Measurements from ENCODE around the gene TTC34.

DNA sequence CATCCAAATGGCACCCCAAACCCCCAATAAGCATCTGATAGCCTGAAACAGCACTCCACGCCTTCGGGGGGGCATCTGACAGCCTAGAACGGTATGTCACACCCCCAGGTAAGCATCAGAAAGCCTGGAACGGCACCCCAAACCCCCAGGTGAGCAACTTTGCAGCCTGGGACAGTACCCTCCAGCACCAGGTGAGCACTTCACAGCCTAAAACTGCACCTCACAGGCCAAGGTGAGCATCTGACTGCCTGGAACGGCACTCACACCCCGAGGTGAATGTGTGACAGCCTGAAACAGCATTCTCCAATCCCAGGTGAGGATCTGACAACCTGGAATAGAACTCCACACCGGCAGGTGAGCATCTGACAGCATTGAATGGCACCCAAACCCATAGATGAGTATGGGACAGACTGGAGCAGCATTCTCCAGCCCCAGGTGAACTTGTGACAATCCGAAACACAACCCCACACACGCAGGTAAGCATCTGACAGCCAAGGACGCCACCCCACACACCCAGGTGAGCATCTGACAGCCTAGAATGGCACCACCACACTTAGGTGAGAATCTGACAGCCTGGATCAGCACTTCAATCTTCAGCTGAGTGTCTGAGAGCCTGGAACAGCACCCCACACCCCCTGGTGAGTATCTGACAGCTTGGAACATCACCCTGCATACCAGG, 150.4 kb downstream of the TTC34 start:
- no peak for TF ChIP-seq EZH2 (IDR thresholded peaks at IDR 0.05; ENCODE audit: borderline replicate concordance, low read length)
- no peak for TF ChIP-seq CTCF (conservative IDR thresholded peaks at IDR 0.05 in 1 of 2, IDR thresholded peaks at IDR 0.05 in 1 of 2; ENCODE audit: extremely low read depth in 1 of 2, insufficient read depth in 1 of 2, low read depth in 1 of 2, low read length in 2 of 2)

Measured in mammary epithelial cell (primary cell).